ENCODE data around the gene PLEKHA1.

DNA sequence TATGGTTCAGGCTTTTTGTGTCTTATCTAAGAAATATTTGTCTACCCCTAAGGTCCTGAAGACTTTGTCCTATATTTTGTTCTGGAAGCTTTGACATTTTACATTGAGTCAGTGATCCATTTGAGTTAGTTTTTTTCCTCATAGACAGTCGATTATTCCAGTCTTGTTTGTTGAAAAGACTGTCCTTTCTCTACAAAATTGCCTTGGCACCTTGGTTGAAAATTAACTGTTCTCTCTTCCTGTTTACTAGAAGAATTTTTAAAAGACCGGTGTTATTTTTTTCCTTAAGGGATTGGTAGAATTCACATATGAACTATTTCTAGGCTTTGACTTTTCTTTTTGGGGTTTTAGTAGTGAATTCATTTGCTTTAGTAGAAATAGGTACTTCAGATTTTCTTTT is 12.0 kb downstream of the PLEKHA1 start:
- TF ChIP-seq GATA3 (IDR thresholded peaks at IDR 0.05; ENCODE audit: low read depth, low read length): no peak
- TF ChIP-seq GATA2 (IDR thresholded peaks at IDR 0.05; ENCODE audit: low read depth, low read length): no peak
